HUDEP-2 (cell line): ENCODE results near the gene GPR62.

Experiments used
- DNase-seq, 76 experiments: peaks; one replicate each; lab custom pipeline; 2025; ENCODE audit not compliant: unreplicated experiment in 76 of 76; lab: John Stamatoyannopoulos, UW

The GPR62 gene

GRCh38 chr3:51968883-51969678 lies 13.9 kb downstream of the GPR62 start:
- no peak for DNase-seq

- no peak for DNase-seq
These were observed 14.7 kb downstream of the GPR62 start for GRCh38 chr3:51969841-51970240.

GRCh38 chr3:51970606-51971300 lies 15.6 kb downstream of the GPR62 start:
- no peak for DNase-seq

GRCh38 chr3:51971350-51971749 lies 16.2 kb downstream of the GPR62 start:
- no peak for DNase-seq

GRCh38 chr3:51974277-51974962 lies 19.2 kb downstream of the GPR62 start:
- peak in 2 of 76 experiments; percentile 44 to 50 for DNase-seq

GRCh38 chr3:51974963-51975851 lies 20.0 kb downstream of the GPR62 start, which contains the start of gene ABHD14A:
Gene ABHD14A (plus strand): TSS chr3:51975064. CDS start chr3:51975136, 72 bp downstream.
- peak in 58 of 76 experiments; percentile 10 to 77 (median 46) for DNase-seq

GRCh38 chr3:51975852-51976549 lies 20.8 kb downstream of the GPR62 start:
- DNase-seq, result peak in 32 of 76 experiments; percentile 14 to 58 (median 27)

GRCh38 chr3:51977446-51978142 lies 22.4 kb downstream of the GPR62 start:
- no peak for DNase-seq

GRCh38 chr3:51978143-51978502 lies 22.9 kb downstream of the GPR62 start:
- no peak for DNase-seq

GRCh38 chr3:51980253-51980652 lies 25.1 kb downstream of the GPR62 start:
- no peak for DNase-seq

GRCh38 chr3:51982352-51982837 lies 27.2 kb downstream of the GPR62 start:
- peak in 58 of 76 experiments; percentile 13 to 71 (median 50) for DNase-seq

- peak in 72 of 76 experiments; percentile 56 to 92 (median 78) for DNase-seq
These were observed 27.8 kb downstream of the GPR62 start, which contains the start of gene ACY1 for GRCh38 chr3:51982838-51983577. Gene ACY1 (plus strand): TSS chr3:51983535. CDS start chr3:51984065, 530 bp downstream.

- DNase-seq, result no peak
These were observed 28.5 kb downstream of the GPR62 start for GRCh38 chr3:51983578-51984268.

- no peak for DNase-seq
These were observed 29.1 kb downstream of the GPR62 start for GRCh38 chr3:51984269-51984647.

GRCh38 chr3:51985063-51985462 lies 29.9 kb downstream of the GPR62 start:
- DNase-seq, result no peak

- DNase-seq, result no peak
These were observed 31.1 kb downstream of the GPR62 start for GRCh38 chr3:51986010-51986947.
